ENCODE measurements around the gene ITGA2B. TPM values are rescaled to one million over a fixed set of nuclear protein-coding genes. Genes with fewer than 3 reads are reported as not detected.

Gene ITGA2B
- polyA plus RNA-seq, 1 experiment: 0.15 TPM

- Histone ChIP-seq H3K27me3 (ENCODE audit: control insufficient read depth, insufficient read depth, low read length) (peaks cover 30% of the 10 kb centered on the region), H3K4me3 (ENCODE audit: low read depth, low read length) (peak overlapping the region; percentile 65), H3K9me3 (ENCODE audit: control insufficient read depth, insufficient read depth, low read length) (no peaks in the 10 kb centered on the region; the same call in 1 of the 2 replicates), H3K27ac (ENCODE audit: low read depth, low read length) (no peak overlapping the region)
- ChIA-PET POLR2A (no interaction called here), CTCF (interaction anchor here (0.5 to 3.3 kb wide), 5 partner anchors 15 to 207 kb away, joined by 3 to 12 read pairs (median 8); partner anchors contain the start of gene FAM171A2)
- peak; percentile 34; the same call in 1 of the 2 replicates for TF ChIP-seq CTCF (IDR thresholded peaks at IDR 0.05; ENCODE audit: low read depth, low read length)
- peak; percentile 13 for DNase-seq (ENCODE audit: low read depth, low spot score)
Observed at GRCh38 chr17:44385287-44386181, 3.9 kb downstream of the ITGA2B start.

GRCh38 chr17:44384823-44385286 is 4.6 kb downstream of the ITGA2B start:
- no peak for DNase-seq (ENCODE audit: low read depth, low spot score)
- peaks cover 31% of the 10 kb centered on the region for H3K27me3 ChIP-seq (ENCODE audit: control insufficient read depth, insufficient read depth, low read length)
- H3K9me3 ChIP-seq (ENCODE audit: control insufficient read depth, insufficient read depth, low read length): no peaks in the 10 kb centered on the region; the same call in 1 of the 2 replicates
- CTCF ChIA-PET: interaction anchor here (1.8 to 3.3 kb wide), 3 partner anchors 16 to 138 kb away, joined by 8 to 12 read pairs (median 10); partner anchors contain the start of gene FAM171A2
- no peak for TF ChIP-seq CTCF (IDR thresholded peaks at IDR 0.05; ENCODE audit: low read depth, low read length)
- H3K27ac ChIP-seq (ENCODE audit: low read depth, low read length): no peak overlapping the region
- POLR2A ChIA-PET: no interaction called here
- peak overlapping the region; percentile 65 for H3K4me3 ChIP-seq (ENCODE audit: low read depth, low read length)

- POLR2A ChIA-PET: no interaction called here
- no peak for TF ChIP-seq CTCF (IDR thresholded peaks at IDR 0.05; ENCODE audit: low read depth, low read length)
- CTCF ChIA-PET: interaction anchor here (1.8 to 3.3 kb wide), 3 partner anchors 16 to 139 kb away, joined by 8 to 12 read pairs (median 10); partner anchors contain the start of gene FAM171A2
- peaks cover 35% of the 10 kb centered on the region for H3K27me3 ChIP-seq (ENCODE audit: control insufficient read depth, insufficient read depth, low read length)
- no peaks in the 10 kb centered on the region; the same call in 1 of the 2 replicates for H3K9me3 ChIP-seq (ENCODE audit: control insufficient read depth, insufficient read depth, low read length)
- H3K4me3 ChIP-seq (ENCODE audit: low read depth, low read length): no peak overlapping the region
- no peak overlapping the region for H3K27ac ChIP-seq (ENCODE audit: low read depth, low read length)
- no peak for DNase-seq (ENCODE audit: low read depth, low spot score)
Observed at GRCh38 chr17:44384281-44384822, 5.1 kb downstream of the ITGA2B start.

- no peak for DNase-seq (ENCODE audit: low read depth, low spot score)
- Histone ChIP-seq H3K27ac (ENCODE audit: low read depth, low read length) (no peak overlapping the region), H3K4me3 (ENCODE audit: low read depth, low read length) (no peak overlapping the region), H3K9me3 (ENCODE audit: control insufficient read depth, insufficient read depth, low read length) (no peaks in the 10 kb centered on the region; the same call in 1 of the 2 replicates), H3K27me3 (ENCODE audit: control insufficient read depth, insufficient read depth, low read length) (peaks cover 36% of the 10 kb centered on the region)
- POLR2A ChIA-PET: no interaction called here
- no peak for TF ChIP-seq CTCF (IDR thresholded peaks at IDR 0.05; ENCODE audit: low read depth, low read length)
- CTCF ChIA-PET: interaction anchor here (3.3 kb wide), 1 partner anchor 139 kb away, joined by 10 read pairs; no protein-coding TSS in a partner anchor
Observed at GRCh38 chr17:44383861-44384260, 5.6 kb downstream of the ITGA2B start.
